Heart left ventricle (tissue), 13 donors: Measurements from ENCODE around the gene CNOT4.
"Not testable (repeated sequence)": the region's sequence is repeated elsewhere in the genome, so short reads cannot be mapped to it uniquely, and the experiment has no call there.

Experiments
- CTCF ChIP-seq, 12 donors: fragments of 200-600 bp; sonication (generic) in 4 of 12; IDR thresholded peaks; one replicate each; pipeline versions ENCODE4 v1.5.0 to v1.8.0; 2018 to 2022; ENCODE audit warnings: antibody characterized with exemption in 12 of 12, mild to moderate bottlenecking in 5 of 12
- POLR2A ChIP-seq, 2 donors: fragments of 450-650 bp; IDR thresholded peaks; one replicate each; pipeline ENCODE4 v1.6.1; 2017; ENCODE audit warnings: antibody characterized with exemption in 2 of 2, mild to moderate bottlenecking in 2 of 2, moderate library complexity in 2 of 2
- donor health status: ischemic (EF 13 %, LVEDD 7.1; RV severe dilation, severe dysfunction).
- donor health status: DM: no; HTN: yes; CAD: no.
- donor health status: DM: no; HTN: no; CAD: no.
- donor health status: ischemic (EF 25% LVEDD 6.9; RV normal size, moderate dysfunction).
- donor health status: ischemic (EF 25% LVEDD 5.7; RV mildly dilated, moderate dysfunction).
- donor health status: ischemic (EF 35%, LVEDD 5.7; RV mildly dilated, moderate dysfunction).
- donor health status: nonischemic (EF 11% LVEDD 7.7; RV severe dilation, severe dysfunction).
- donor health status: DM: yes; HTN: yes; CAD: no.
- donor health status: PGD.
- donor health status: ischemic (EF 29% LVEDD 5.4; RV normal size, mild dysfunction).
- donor health status: nonischemic (EF 23%, LVEDD 6.1; RV moderate dilation, normal function).

- TF ChIP-seq CTCF, POLR2A (IDR thresholded peaks at IDR 0.05): not testable (repeated sequence)
Observed at GRCh38 chr7:135351070-135351469, 158.8 kb downstream of the CNOT4 start.
